Measurements from ENCODE around the gene SAMD5.

SAMD5 gene

GRCh38 chr6:147578159-147578558, 69.7 kb downstream of the SAMD5 start:
- no peak for DNase-seq (ENCODE audit: low read depth)
- TF ChIP-seq CTCF (conservative IDR thresholded peaks at IDR 0.05; ENCODE audit: low read length): no peak
- no peak overlapping the region for H3K4me3 ChIP-seq (ENCODE audit: low read length)

DNA sequence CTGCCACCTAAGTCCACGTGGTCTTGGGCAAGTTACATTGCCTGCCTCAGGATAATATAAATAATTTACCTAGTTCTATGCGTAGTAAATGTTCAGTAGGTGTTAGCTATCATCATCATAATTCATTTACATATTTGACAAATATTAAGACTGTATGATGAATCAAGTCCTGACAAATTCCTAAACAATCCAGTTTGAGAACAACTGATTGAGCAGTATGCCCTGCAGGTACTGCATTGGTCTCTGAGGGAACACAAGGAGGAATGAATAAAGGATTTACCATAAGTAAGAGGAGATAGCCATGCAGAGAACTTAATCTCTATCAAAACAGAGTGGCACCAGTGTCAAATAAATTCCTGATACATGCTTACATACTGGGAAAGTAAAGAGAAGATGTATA, 70.4 kb downstream of the SAMD5 start:
- DNase-seq (ENCODE audit: low read depth): no peak
- H3K4me3 ChIP-seq (ENCODE audit: low read length): no peak overlapping the region
- TF ChIP-seq CTCF (conservative IDR thresholded peaks at IDR 0.05; ENCODE audit: low read length): no peak

- no peak for DNase-seq (ENCODE audit: low read depth)
- no peak for TF ChIP-seq CTCF (conservative IDR thresholded peaks at IDR 0.05; ENCODE audit: low read length)
- H3K4me3 ChIP-seq (ENCODE audit: low read length): no peak overlapping the region
Measured at GRCh38 chr6:147579667-147580066, 71.2 kb downstream of the SAMD5 start.

DNA sequence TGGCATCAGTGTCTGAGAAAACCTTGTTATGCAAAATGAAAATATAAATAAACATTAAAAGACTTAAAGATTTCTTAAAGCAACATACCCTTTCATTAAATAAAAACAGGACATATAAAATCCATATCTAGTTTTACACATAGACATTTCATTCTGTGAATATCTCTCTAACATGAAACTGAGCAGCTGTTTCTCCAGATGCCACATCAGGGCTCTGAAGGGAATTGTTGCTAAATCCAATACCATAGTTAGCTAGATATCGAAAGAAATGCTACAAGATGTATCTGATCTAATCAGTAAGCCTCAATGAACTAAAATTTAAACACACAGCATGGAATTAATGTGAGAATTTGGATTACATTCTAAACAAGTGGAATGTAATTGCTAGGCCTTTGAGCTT, 74.5 kb downstream of the SAMD5 start:
- H3K4me3 ChIP-seq (ENCODE audit: low read length): no peak overlapping the region
- TF ChIP-seq CTCF (conservative IDR thresholded peaks at IDR 0.05; ENCODE audit: low read length): no peak
- DNase-seq (ENCODE audit: low read depth): no peak

GRCh38 chr6:147585256-147585655, 76.8 kb downstream of the SAMD5 start:
- no peak overlapping the region for H3K4me3 ChIP-seq (ENCODE audit: low read length)
- no peak for DNase-seq (ENCODE audit: low read depth)
- TF ChIP-seq CTCF (conservative IDR thresholded peaks at IDR 0.05; ENCODE audit: low read length): no peak

DNA sequence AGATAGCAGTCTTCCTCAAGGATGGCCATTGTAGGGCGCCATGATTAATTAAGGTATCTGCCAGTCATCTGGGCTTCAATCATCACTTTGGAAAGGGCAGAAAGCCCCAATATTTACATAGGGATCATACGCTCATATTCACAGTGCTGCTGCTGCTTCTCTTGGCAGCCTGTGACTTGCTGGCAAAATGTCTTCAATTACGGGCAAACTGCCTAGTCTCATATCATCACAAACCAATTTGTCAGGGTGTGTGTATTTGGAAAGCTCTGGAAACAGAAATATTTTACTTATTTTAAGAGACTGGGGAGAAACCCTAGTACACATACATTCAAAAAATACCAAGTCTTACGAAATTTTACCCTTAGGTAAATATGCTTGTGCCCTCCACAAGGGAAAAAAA, 77.6 kb downstream of the SAMD5 start:
- H3K4me3 ChIP-seq (ENCODE audit: low read length): no peak overlapping the region
- peak; percentile 19 for DNase-seq (ENCODE audit: low read depth)
- no peak for TF ChIP-seq CTCF (conservative IDR thresholded peaks at IDR 0.05; ENCODE audit: low read length)

GRCh38 chr6:147587907-147588306, 79.4 kb downstream of the SAMD5 start:
- TF ChIP-seq CTCF (conservative IDR thresholded peaks at IDR 0.05; ENCODE audit: low read length): no peak
- no peak for DNase-seq (ENCODE audit: low read depth)
- H3K4me3 ChIP-seq (ENCODE audit: low read length): no peak overlapping the region
